Measurements from ENCODE around the gene FNBP1. TPM values are rescaled to one million over a fixed set of nuclear protein-coding genes. Genes with fewer than 3 reads are reported as not detected.
"Not testable (repeated sequence)": the region's sequence is repeated elsewhere in the genome, so short reads cannot be mapped to it uniquely, and the experiment has no call there.

Gene FNBP1
- polyA plus RNA-seq, 1 of the 3 experiments (the other 2 are of a cell fraction) = 11.0 TPM

DNA sequence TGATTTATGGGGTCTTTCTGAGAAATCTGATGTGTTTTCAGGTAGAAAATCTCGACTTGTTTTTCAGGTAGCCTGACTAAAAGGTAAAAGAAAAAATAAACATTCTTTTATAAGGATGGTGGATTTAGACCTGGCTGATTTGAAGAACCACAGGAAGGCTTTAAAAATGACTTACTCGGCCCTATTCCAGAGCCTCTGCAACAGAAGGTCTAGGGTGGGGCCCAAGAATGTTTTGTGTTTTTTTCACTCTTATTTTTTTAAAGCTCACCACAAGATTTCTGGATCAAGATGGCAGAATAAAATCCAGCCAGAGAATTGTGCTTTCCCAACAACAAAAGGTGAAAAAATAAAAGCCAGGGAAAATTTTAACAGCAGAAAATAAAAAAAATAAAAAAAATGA lies 59.1 kb downstream of the FNBP1 start:
- peaks cover 0 to 2% of the 10 kb centered on the region in 2 experiments; a peak in 2 of 4 replicates for H3K4me1 ChIP-seq (ENCODE audit: control insufficient read depth in 1 of 2, insufficient read depth in 2 of 2, low read depth in 1 of 2, low read length in 1 of 2)
- no peak overlapping the region for H2AFZ ChIP-seq (ENCODE audit: low read depth)
- H3F3A ChIP-seq (replicated peaks; ENCODE audit: insufficient read depth) = no peaks in the 10 kb centered on the region
- H3K27me3 ChIP-seq (ENCODE audit: insufficient read depth) = no peaks in the 10 kb centered on the region
- TF ChIP-seq MAX (IDR thresholded peaks at IDR 0.05; ENCODE audit: low read depth) = no peak
- WGBS (ENCODE audit: low lambda C conversion rate) = 79% methylated on average over 2 of the region's 2 CpGs
- ChIA-PET CTCF (interaction anchor here (1.0 kb wide), 1 partner anchor 11 kb away, joined by 3 read pairs; no protein-coding TSS in a partner anchor), POLR2A (no interaction called here)
- H3K4me2 ChIP-seq = no peak overlapping the region
- no peak overlapping the region for H3K9ac ChIP-seq
- DNase-seq = no peak
- H3K4me3 ChIP-seq (ENCODE audit: low read depth in 2 of 2, low read length in 1 of 2) = no peak overlapping the region
- H3K9me3 ChIP-seq = no peaks in the 10 kb centered on the region
- H3K36me3 ChIP-seq (replicated peaks in 1 of 2; ENCODE audit: control insufficient read depth in 1 of 2, insufficient read depth in 2 of 2, low read length in 1 of 2) = no peaks in the 10 kb centered on the region
- peaks cover 30% of the 10 kb centered on the region for H3K79me2 ChIP-seq (ENCODE audit: insufficient read depth)
- H4K20me1 ChIP-seq (ENCODE audit: insufficient read depth) = no peaks in the 10 kb centered on the region
- no peaks in the 10 kb centered on the region for H3K9me2 ChIP-seq
- H3K27ac ChIP-seq (ENCODE audit: low read depth in 2 of 2, low read length in 1 of 2) = no peak overlapping the region

DNA sequence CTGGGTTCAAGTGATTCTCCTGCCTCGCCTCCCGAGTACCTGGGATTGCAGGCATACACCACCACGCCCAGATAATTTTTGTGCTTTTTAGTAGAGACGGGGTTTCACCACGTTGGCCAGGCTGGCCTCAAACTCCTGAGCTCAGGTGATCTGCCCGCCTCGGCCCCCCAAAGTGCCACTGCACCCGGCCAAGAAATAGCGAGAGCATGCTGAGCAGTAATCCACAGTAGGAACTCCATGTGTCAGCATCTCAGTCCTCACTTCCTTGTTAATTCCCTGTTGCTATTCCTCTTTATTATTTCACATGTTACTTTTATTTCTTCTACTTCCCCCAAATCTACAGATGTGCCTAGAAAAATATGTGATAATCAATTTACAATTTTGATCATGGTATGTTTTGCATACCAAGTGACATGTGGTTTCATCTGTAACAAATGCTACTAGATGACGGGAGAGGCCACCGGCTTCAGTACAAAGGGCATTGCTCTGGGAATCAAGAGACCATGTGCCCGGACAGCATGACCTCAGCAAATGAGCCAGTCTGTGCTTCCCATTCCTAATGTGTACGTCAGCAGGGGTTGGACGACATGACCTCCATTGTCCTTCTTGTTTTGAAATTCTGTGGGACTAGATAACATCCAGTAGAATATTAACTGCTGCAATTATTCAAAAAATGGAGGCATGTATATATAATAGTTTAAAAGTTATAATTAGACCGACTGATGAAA lies 61.6 kb downstream of the FNBP1 start:
- Histone ChIP-seq H3K27me3 (ENCODE audit: insufficient read depth) (no peaks in the 10 kb centered on the region), H3K4me2 (no peak overlapping the region), H3K36me3 (replicated peaks in 1 of 2; ENCODE audit: control insufficient read depth in 1 of 2, insufficient read depth in 2 of 2, low read length in 1 of 2) (peaks cover 6 to 7% of the 10 kb centered on the region in 2 experiments), H3K79me2 (ENCODE audit: insufficient read depth) (peaks cover 20% of the 10 kb centered on the region), H3K9ac (no peak overlapping the region), H3K27ac (ENCODE audit: low read depth in 2 of 2, low read length in 1 of 2) (no peak overlapping the region), H3K4me3 (ENCODE audit: low read depth in 2 of 2, low read length in 1 of 2) (no peak overlapping the region), H4K20me1 (ENCODE audit: insufficient read depth) (no peaks in the 10 kb centered on the region), H2AFZ (ENCODE audit: low read depth) (no peak overlapping the region), H3F3A (replicated peaks; ENCODE audit: insufficient read depth) (no peaks in the 10 kb centered on the region), H3K4me1 (ENCODE audit: control insufficient read depth in 1 of 2, insufficient read depth in 2 of 2, low read depth in 1 of 2, low read length in 1 of 2) (no peaks in the 10 kb centered on the region; a peak in 2 of 4 replicates), H3K9me3 (no peaks in the 10 kb centered on the region), H3K9me2 (no peaks in the 10 kb centered on the region)
- WGBS (ENCODE audit: low lambda C conversion rate) = 88% methylated on average over 13 of the region's 15 CpGs
- TF ChIP-seq GABPA (IDR thresholded peaks at IDR 0.05; ENCODE audit: low read depth) (no peak), EP300 (IDR thresholded peaks at IDR 0.05; ENCODE audit: borderline replicate concordance in 1 of 2, low read depth in 1 of 2, low read length in 1 of 2) (no peak), GATA2 (CRISPR knock-in tag; IDR thresholded peaks at IDR 0.05) (no peak), YY1 (IDR thresholded peaks at IDR 0.05; ENCODE audit: low read depth) (no peak), FOXM1 (IDR thresholded peaks at IDR 0.05; ENCODE audit: low read depth) (no peak), CHD2 (IDR thresholded peaks at IDR 0.05; ENCODE audit: low read length, partially characterized antibody) (no peak), TAF1 (IDR thresholded peaks at IDR 0.05; ENCODE audit: borderline replicate concordance, low read depth, low read length) (no peak), FOXJ3 (CRISPR knock-in tag; IDR thresholded peaks at IDR 0.05) (no peak), MAX (IDR thresholded peaks at IDR 0.05; ENCODE audit: low read depth) (no peak), TCF12 (IDR thresholded peaks at IDR 0.05) (no peak)
- TF ChIP-seq, protein P1, sequence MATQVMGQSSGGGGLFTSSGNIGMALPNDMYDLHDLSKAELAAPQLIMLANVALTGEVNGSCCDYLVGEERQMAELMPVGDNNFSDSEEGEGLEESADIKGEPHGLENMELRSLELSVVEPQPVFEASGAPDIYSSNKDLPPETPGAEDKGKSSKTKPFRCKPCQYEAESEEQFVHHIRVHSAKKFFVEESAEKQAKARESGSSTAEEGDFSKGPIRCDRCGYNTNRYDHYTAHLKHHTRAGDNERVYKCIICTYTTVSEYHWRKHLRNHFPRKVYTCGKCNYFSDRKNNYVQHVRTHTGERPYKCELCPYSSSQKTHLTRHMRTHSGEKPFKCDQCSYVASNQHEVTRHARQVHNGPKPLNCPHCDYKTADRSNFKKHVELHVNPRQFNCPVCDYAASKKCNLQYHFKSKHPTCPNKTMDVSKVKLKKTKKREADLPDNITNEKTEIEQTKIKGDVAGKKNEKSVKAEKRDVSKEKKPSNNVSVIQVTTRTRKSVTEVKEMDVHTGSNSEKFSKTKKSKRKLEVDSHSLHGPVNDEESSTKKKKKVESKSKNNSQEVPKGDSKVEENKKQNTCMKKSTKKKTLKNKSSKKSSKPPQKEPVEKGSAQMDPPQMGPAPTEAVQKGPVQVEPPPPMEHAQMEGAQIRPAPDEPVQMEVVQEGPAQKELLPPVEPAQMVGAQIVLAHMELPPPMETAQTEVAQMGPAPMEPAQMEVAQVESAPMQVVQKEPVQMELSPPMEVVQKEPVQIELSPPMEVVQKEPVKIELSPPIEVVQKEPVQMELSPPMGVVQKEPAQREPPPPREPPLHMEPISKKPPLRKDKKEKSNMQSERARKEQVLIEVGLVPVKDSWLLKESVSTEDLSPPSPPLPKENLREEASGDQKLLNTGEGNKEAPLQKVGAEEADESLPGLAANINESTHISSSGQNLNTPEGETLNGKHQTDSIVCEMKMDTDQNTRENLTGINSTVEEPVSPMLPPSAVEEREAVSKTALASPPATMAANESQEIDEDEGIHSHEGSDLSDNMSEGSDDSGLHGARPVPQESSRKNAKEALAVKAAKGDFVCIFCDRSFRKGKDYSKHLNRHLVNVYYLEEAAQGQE (IDR thresholded peaks at IDR 0.05; ENCODE audit: low read depth, low read length) = no peak
- DNase-seq = no peak
- ChIA-PET POLR2A (no interaction called here), CTCF (no interaction called here)

GRCh38 chr9:129980224-129980623 lies 62.8 kb downstream of the FNBP1 start:
- H3K9me3 ChIP-seq; H3K36me3 ChIP-seq (replicated peaks in 1 of 2; ENCODE audit: control insufficient read depth in 1 of 2, insufficient read depth in 2 of 2, low read length in 1 of 2); H3K9ac ChIP-seq; H3F3A ChIP-seq (replicated peaks; ENCODE audit: insufficient read depth); H3K4me1 ChIP-seq (ENCODE audit: control insufficient read depth in 1 of 2, insufficient read depth in 2 of 2, low read depth in 1 of 2, low read length in 1 of 2); H2AFZ ChIP-seq (ENCODE audit: low read depth); POLR2A ChIA-PET; H3K4me2 ChIP-seq; H4K20me1 ChIP-seq (ENCODE audit: insufficient read depth); CTCF ChIA-PET; H3K9me2 ChIP-seq; H3K4me3 ChIP-seq (ENCODE audit: low read depth in 2 of 2, low read length in 1 of 2); H3K27ac ChIP-seq (ENCODE audit: low read depth in 2 of 2, low read length in 1 of 2); DNase-seq; H3K27me3 ChIP-seq (ENCODE audit: insufficient read depth): not testable (repeated sequence)
- peaks cover 19% of the 10 kb centered on the region for H3K79me2 ChIP-seq (ENCODE audit: insufficient read depth)
- WGBS (ENCODE audit: low lambda C conversion rate) = 91% methylated on average over 9 of the region's 9 CpGs
